ENCODE results near the gene PROKR1. TPM values are rescaled to one million over a fixed set of nuclear protein-coding genes. Genes with fewer than 3 reads are reported as not detected.

The PROKR1 gene
- total and polyA plus RNA-seq, 12 donors, result 0.06 to 2.4 (median 0.43) TPM; not detected in 4

- Histone ChIP-seq H3K36me3 (replicated peaks in 1 of 2) (no peaks in the 10 kb centered on the region), H3K4me1 (replicated peaks in 1 of 2) (no peaks in the 10 kb centered on the region), H3K27me3 (no peaks in the 10 kb centered on the region), H3K4me3 (no peak overlapping the region), H3K27ac (no peak overlapping the region), H3K9me3 (replicated peaks in 1 of 3) (no peaks in the 10 kb centered on the region)
- no peak for TF ChIP-seq CTCF (IDR thresholded peaks at IDR 0.05)
- TF ChIP-seq POLR2A (IDR thresholded peaks at IDR 0.05), result no peak
- intact Hi-C loops (cut with DNase I), result no loop called here
- no peak for DNase-seq
- WGBS, 4 donors, result 80 to 87% (median 84%) methylated on average over 2 to 3 of the region's 3 CpGs
These were observed 15.8 kb upstream of the PROKR1 start for GRCh38 chr2:68627615-68628014.

- no peaks in the 10 kb centered on the region for H3K27me3 ChIP-seq
- intact Hi-C loops (cut with DNase I), result no loop called here
- 37 to 42% (median 38%) methylated on average over 3 of the region's 3 CpGs for WGBS, 4 donors
These were observed 11.4 kb upstream of the PROKR1 start for GRCh38 chr2:68632021-68632420.

GRCh38 chr2:68637047-68637446 lies 6.3 kb upstream of the PROKR1 start:
- DNase-seq, result no peak
- Histone ChIP-seq H3K36me3 (replicated peaks in 1 of 2) (no peaks in the 10 kb centered on the region), H3K4me1 (replicated peaks in 1 of 2) (no peaks in the 10 kb centered on the region), H3K27me3 (peaks cover 3% of the 10 kb centered on the region), H3K27ac (no peak overlapping the region), H3K4me3 (no peak overlapping the region), H3K9me3 (replicated peaks in 1 of 3) (no peaks in the 10 kb centered on the region)
- intact Hi-C loops (cut with DNase I), result no loop called here
- WGBS, 4 donors, result 48 to 64% (median 55%) methylated on average over 3 of the region's 3 CpGs
- TF ChIP-seq POLR2A (IDR thresholded peaks at IDR 0.05) (no peak), CTCF (IDR thresholded peaks at IDR 0.05) (no peak)

More at GRCh38 chr2:68632021-68632420, 11.4 kb upstream of the PROKR1 start:
- Histone ChIP-seq H3K36me3 (replicated peaks in 1 of 2) (no peaks in the 10 kb centered on the region), H3K27ac (no peak overlapping the region), H3K4me3 (no peak overlapping the region), H3K9me3 (replicated peaks in 1 of 3) (no peaks in the 10 kb centered on the region), H3K4me1 (replicated peaks in 1 of 2) (no peaks in the 10 kb centered on the region)
- no peak for DNase-seq
- no peak for TF ChIP-seq CTCF (IDR thresholded peaks at IDR 0.05)
- no peak for TF ChIP-seq POLR2A (IDR thresholded peaks at IDR 0.05)

GRCh38 chr2:68643874-68644485 lies 601 bp downstream of the PROKR1 start:
- Histone ChIP-seq H3K9me3 (replicated peaks in 1 of 3) (no peaks in the 10 kb centered on the region), H3K4me1 (replicated peaks in 1 of 2) (peaks cover 9 to 12% of the 10 kb centered on the region in 2 donors), H3K27ac (peak overlapping the region in 1 of 5 donors; percentile 23), H3K27me3 (peaks cover 18% of the 10 kb centered on the region), H3K36me3 (replicated peaks in 1 of 2) (no peaks in the 10 kb centered on the region), H3K4me3 (peak overlapping the region in 2 of 4 donors; percentile 4 to 55)
- intact Hi-C loops (cut with DNase I), result no loop called here
- no peak for TF ChIP-seq POLR2A (IDR thresholded peaks at IDR 0.05)
- TF ChIP-seq CTCF (IDR thresholded peaks at IDR 0.05), result no peak
- DNase-seq, result no peak
- 8 to 20% (median 13%) methylated on average over 10 to 17 of the region's 17 CpGs for WGBS, 4 donors
